ENCODE results near the gene SEC24B. TPM values are rescaled to one million over a fixed set of nuclear protein-coding genes. Genes with fewer than 3 reads are reported as not detected.

The SEC24B gene
- total RNA-seq, 1 experiment from 2014 or later = 17.6 TPM

- TF ChIP-seq TCF7L2 (IDR thresholded peaks at IDR 0.05; ENCODE audit: low read depth, low read length) (no peak), CTCF (IDR thresholded peaks at IDR 0.05) (no peak), REST (IDR thresholded peaks at IDR 0.05; ENCODE audit: insufficient read depth in 1 of 2, low read depth in 2 of 2, low read length in 1 of 2) (no peak)
- Histone ChIP-seq H3K27me3 (ENCODE audit: control insufficient read depth, insufficient read depth, low read length) (no peaks in the 10 kb centered on the region), H3K36me3 (ENCODE audit: control insufficient read depth, insufficient read depth, low read length) (no peaks in the 10 kb centered on the region; the same call in 1 of the 2 replicates), H3K27ac (ENCODE audit: low read length) (no peak overlapping the region), H3K4me3 (ENCODE audit: low read depth in 2 of 2, low read length in 2 of 2) (no peak overlapping the region), H3K9me3 (ENCODE audit: control insufficient read depth, insufficient read depth, low read depth, low read length) (no peaks in the 10 kb centered on the region), H3K4me1 (ENCODE audit: control insufficient read depth, insufficient read depth, low read length) (no peaks in the 10 kb centered on the region)
- intact Hi-C loops (cut with micrococcal nuclease; ENCODE audit: unreplicated experiment) = no loop called here
- DNase-seq (ENCODE audit: low read depth, low spot score) (no peak), ATAC-seq (no peak)
- in situ Hi-C loops (cut with HindIII; ENCODE audit: low pct_unique_long_range_greater_than_20kb, low sequenced_read_pairs) = no loop called here
- CTCF ChIA-PET = no interaction called here
- BruUV-seq (replicated peaks) = no TSS peak
- POLR2A ChIA-PET = no interaction called here
Measured at GRCh38 chr4:109545401-109545800, 111.8 kb downstream of the SEC24B start.

DNA sequence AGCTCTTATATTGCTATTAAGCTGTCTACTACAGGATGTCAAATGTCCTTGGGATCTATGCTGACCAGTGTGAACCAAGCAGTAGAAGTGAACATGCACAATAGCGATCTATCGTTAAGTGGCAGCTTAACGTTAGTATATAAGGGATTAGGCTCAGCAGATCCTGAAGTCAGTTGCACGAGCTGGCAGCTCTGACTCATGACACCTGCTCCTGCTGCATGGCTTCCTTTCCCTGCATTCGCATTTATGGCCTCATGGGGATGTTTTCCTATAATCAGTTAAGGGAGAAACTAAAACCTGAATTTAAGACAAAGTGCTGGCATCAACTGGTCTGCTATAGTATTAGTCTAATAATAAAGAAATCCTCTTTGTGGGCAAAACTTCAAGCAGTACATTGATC is 113.8 kb downstream of the SEC24B start:
- in situ Hi-C loops (cut with HindIII; ENCODE audit: low pct_unique_long_range_greater_than_20kb, low sequenced_read_pairs) (no loop called here), intact Hi-C loops (cut with micrococcal nuclease; ENCODE audit: unreplicated experiment) (no loop called here)
- no peak for TF ChIP-seq CTCF (IDR thresholded peaks at IDR 0.05)
- no peak for TF ChIP-seq TCF7L2 (IDR thresholded peaks at IDR 0.05; ENCODE audit: low read depth, low read length)
- TF ChIP-seq POLR2AphosphoS5 (IDR thresholded peaks at IDR 0.05; ENCODE audit: low read depth, low read length) = no peak
- TF ChIP-seq SIN3A (IDR thresholded peaks at IDR 0.05; ENCODE audit: borderline replicate concordance, insufficient read depth, low read depth, low read length) = no peak
- TF ChIP-seq REST (IDR thresholded peaks at IDR 0.05; ENCODE audit: insufficient read depth in 1 of 2, low read depth in 2 of 2, low read length in 1 of 2) = no peak
- BruUV-seq (replicated peaks) = no TSS peak
- ChIA-PET POLR2A (no interaction called here), CTCF (no interaction called here)
- Histone ChIP-seq H3K36me3 (ENCODE audit: control insufficient read depth, insufficient read depth, low read length) (no peaks in the 10 kb centered on the region; the same call in 1 of the 2 replicates), H3K27ac (ENCODE audit: low read length) (no peak overlapping the region), H3K9me3 (ENCODE audit: control insufficient read depth, insufficient read depth, low read depth, low read length) (no peaks in the 10 kb centered on the region), H3K4me3 (ENCODE audit: low read depth in 2 of 2, low read length in 2 of 2) (no peak overlapping the region), H3K4me1 (ENCODE audit: control insufficient read depth, insufficient read depth, low read length) (no peaks in the 10 kb centered on the region), H3K27me3 (ENCODE audit: control insufficient read depth, insufficient read depth, low read length) (no peaks in the 10 kb centered on the region)
- DNase-seq (ENCODE audit: low read depth, low spot score) = no peak
- ATAC-seq = no peak

Measured in Panc1 (cell line).